Trophoblast cell (in vitro differentiated cells and primary cell): ENCODE data around the gene SPAG17.

Experiments used
- DNase-seq, 2 donors: peaks; one replicate each; pipeline ENCODE4 v3.0.0-alpha.2; 2016
- H2AFZ ChIP-seq: 2 replicates; pipeline ENCODE4 v1.6.1; 2013; ENCODE audit warnings: low read length, moderate library complexity, mild to moderate bottlenecking; ENCODE audit not compliant: insufficient read depth, poor library complexity
- H2AK5ac ChIP-seq: 2 replicates; pipeline ENCODE4 v1.6.1; 2013; ENCODE audit warnings: mild to moderate bottlenecking, low read length
- H2BK120ac ChIP-seq: 2 replicates; pipeline ENCODE4 v1.6.1; 2013; ENCODE audit warnings: low read length, mild to moderate bottlenecking, moderate library complexity; ENCODE audit not compliant: insufficient read depth, poor library complexity
- H2BK12ac ChIP-seq: 2 replicates; pipeline ENCODE4 v1.6.1; 2013; ENCODE audit warnings: mild to moderate bottlenecking, low read length, moderate library complexity
- H2BK5ac ChIP-seq: 2 replicates; pipeline ENCODE4 v1.6.1; 2013; ENCODE audit warnings: low read length, low read depth, moderate library complexity, mild to moderate bottlenecking; ENCODE audit not compliant: poor library complexity
- H3K14ac ChIP-seq: 2 replicates; pipeline ENCODE4 v1.6.1; 2013; ENCODE audit warnings: mild to moderate bottlenecking, low read length
- H3K18ac ChIP-seq: 2 replicates; pipeline ENCODE4 v1.6.1; 2013; ENCODE audit warnings: mild to moderate bottlenecking, low read length
- H3K23ac ChIP-seq: 2 replicates; pipeline ENCODE4 v1.6.1; 2013; ENCODE audit warnings: low read length
- H3K27ac ChIP-seq: 2 replicates; pipeline ENCODE4 v1.5.1; 2013; ENCODE audit warnings: low read depth, mild to moderate bottlenecking, inconsistent platforms, low read length, moderate library complexity
- H3K27me3 ChIP-seq: 2 replicates; pipeline ENCODE4 v1.6.1; 2013; ENCODE audit warnings: inconsistent platforms, mild to moderate bottlenecking, low read length, moderate library complexity; ENCODE audit not compliant: insufficient read depth
- H3K36me3 ChIP-seq, 2 experiments: 1 replicate in 1 of 2; 2 replicates in 1 of 2; pipeline ENCODE4 v1.6.1; 2013; ENCODE audit warnings: low read length in 2 of 2, mild to moderate bottlenecking in 2 of 2, moderate library complexity in 1 of 2; ENCODE audit not compliant: insufficient read depth in 2 of 2, control insufficient read depth in 1 of 2
- H3K4ac ChIP-seq: 2 replicates; pipeline ENCODE4 v1.6.1; 2013; ENCODE audit warnings: low read depth, mild to moderate bottlenecking, low read length, moderate library complexity
- H3K4me1 ChIP-seq, 2 experiments: 1 replicate in 1 of 2; 2 replicates in 1 of 2; pipeline ENCODE4 v1.6.1; 2013; ENCODE audit warnings: low read length in 2 of 2, mild to moderate bottlenecking in 2 of 2, moderate library complexity in 1 of 2; ENCODE audit not compliant: insufficient read depth in 2 of 2, control insufficient read depth in 1 of 2
- H3K4me2 ChIP-seq: 2 replicates; pipeline ENCODE4 v1.6.1; 2013; ENCODE audit warnings: inconsistent platforms, mild to moderate bottlenecking, low read length, moderate library complexity
- H3K4me3 ChIP-seq: 2 replicates; pipeline ENCODE4 v1.5.1; 2013; ENCODE audit warnings: mild to moderate bottlenecking, low read depth, low read length, inconsistent platforms
- H3K79me1 ChIP-seq: one replicate; pipeline ENCODE4 v1.6.1; 2013; ENCODE audit warnings: low read length
- H3K79me2 ChIP-seq: 2 replicates; pipeline ENCODE4 v1.6.1; 2013; ENCODE audit warnings: low read length, mild to moderate bottlenecking; ENCODE audit not compliant: control insufficient read depth, insufficient read depth, poor library complexity
- H3K9ac ChIP-seq: 2 replicates; pipeline ENCODE4 v1.6.1; 2013; ENCODE audit warnings: mild to moderate bottlenecking, low read length
- H3K9me3 ChIP-seq: 2 replicates; pipeline ENCODE4 v1.6.1; 2013; ENCODE audit warnings: low read depth, mild to moderate bottlenecking, control low read depth, inconsistent platforms, low read length; ENCODE audit not compliant: insufficient read depth
- H4K12ac ChIP-seq: 2 replicates; pipeline ENCODE4 v1.6.1; 2013; ENCODE audit warnings: low read depth, mild to moderate bottlenecking, low read length, moderate library complexity
- H4K8ac ChIP-seq: 2 replicates; pipeline ENCODE4 v1.6.1; 2013; ENCODE audit warnings: low read depth, mild to moderate bottlenecking, low read length, moderate library complexity
- H4K91ac ChIP-seq: one replicate; pipeline ENCODE4 v1.6.1; 2013; ENCODE audit warnings: low read depth, mild to moderate bottlenecking, low read length, moderate library complexity
- WGBS: extraction: QIAGEN DNeasy Blood & Tissue Kit; methylation state at CpG from one replicate; pipeline ENCODE4 v1.1.7; 2013; ENCODE audit warnings: missing lambda C conversion rate; ENCODE audit not compliant: insufficient read length, insufficient coverage; ENCODE audit errors: extremely low coverage; 5-methylcytosine and 5-hydroxymethylcytosine counted together

The SPAG17 gene

DNA sequence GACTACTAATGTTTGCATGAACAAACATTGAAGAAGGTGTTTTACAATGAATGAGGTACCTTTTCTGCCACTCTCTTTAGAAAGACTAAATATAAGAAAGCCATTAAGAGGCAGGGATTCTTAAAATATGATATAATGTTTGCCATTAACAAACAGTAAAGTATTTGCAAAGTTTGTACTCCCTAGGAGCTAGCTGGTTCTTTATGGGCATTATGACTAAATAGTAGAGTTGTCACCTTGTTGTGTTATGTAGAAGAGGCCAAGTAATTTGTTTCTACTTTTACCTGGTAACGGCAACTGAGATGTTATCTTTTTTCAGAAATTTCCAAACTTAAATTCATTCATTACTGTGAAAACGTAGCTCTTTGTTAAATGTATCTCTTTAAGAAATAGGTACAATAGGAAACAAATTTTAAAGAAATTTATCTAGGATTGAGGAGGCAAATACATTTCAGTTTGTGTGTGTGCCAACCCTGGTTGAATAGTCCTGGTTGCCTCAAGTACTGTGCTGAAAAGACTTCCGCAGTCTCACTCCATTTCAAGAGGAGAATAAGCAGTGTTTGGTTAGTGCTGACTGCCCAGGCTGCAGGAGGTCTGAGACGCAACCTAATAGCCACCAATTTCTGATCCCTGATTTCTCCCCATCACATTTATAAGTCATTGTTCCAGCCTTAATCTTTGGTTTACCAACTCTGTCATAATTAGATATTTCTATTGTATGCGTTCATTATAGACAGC is 203.4 kb downstream of the SPAG17 start:
- Histone ChIP-seq H3K4me3 (no peak overlapping the region), H3K4me2 (no peak overlapping the region), H3K79me2 (no peaks in the 10 kb centered on the region), H3K27me3 (no peaks in the 10 kb centered on the region), H2BK120ac (no peak overlapping the region), H4K8ac (no peak overlapping the region), H2AK5ac (no peak overlapping the region), H3K14ac (no peak overlapping the region), H2BK12ac (no peak overlapping the region), H3K18ac (no peak overlapping the region), H3K4me1 (no peaks in the 10 kb centered on the region), H3K4ac (no peak overlapping the region), H3K9ac (no peak overlapping the region), H4K12ac (no peak overlapping the region), H4K91ac (no peak overlapping the region), H3K23ac (no peak overlapping the region), H3K79me1 (no peaks in the 10 kb centered on the region), H3K27ac (no peak overlapping the region), H2AFZ (no peak overlapping the region), H2BK5ac (no peak overlapping the region), H3K9me3 (no peaks in the 10 kb centered on the region), H3K36me3 (no peaks in the 10 kb centered on the region)
- no peak for DNase-seq
- whole genome bisulfite sequencing = no CpG with 5 or more reads among the region's 5 CpGs

DNA sequence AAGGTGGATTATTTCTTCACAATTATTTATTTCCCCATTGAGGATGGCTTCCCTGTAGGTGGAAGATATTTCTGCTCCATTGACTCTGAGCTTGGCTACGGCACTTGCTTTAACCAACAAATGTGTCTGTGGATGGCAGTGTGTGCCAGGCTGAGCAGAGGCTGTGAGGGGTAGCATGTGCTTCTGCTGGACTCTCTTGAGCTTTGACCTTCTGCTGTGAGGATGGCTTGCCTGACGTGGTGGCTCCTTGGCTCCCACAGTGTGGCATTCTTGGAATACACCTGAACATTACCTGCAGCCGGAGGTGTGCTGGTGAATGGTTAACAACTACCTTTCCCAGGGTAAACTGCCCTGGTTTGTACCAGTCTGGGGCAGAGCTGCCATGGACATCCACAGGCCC is 208.6 kb downstream of the SPAG17 start:
- Histone ChIP-seq H3K27me3 (no peaks in the 10 kb centered on the region), H3K36me3 (no peaks in the 10 kb centered on the region), H3K23ac (no peak overlapping the region), H4K12ac (no peak overlapping the region), H3K4me2 (no peak overlapping the region), H3K9me3 (no peaks in the 10 kb centered on the region), H4K8ac (no peak overlapping the region), H4K91ac (no peak overlapping the region), H3K79me2 (no peaks in the 10 kb centered on the region), H3K79me1 (no peaks in the 10 kb centered on the region), H2AFZ (no peak overlapping the region), H3K4me1 (no peaks in the 10 kb centered on the region), H2BK12ac (no peak overlapping the region), H3K14ac (no peak overlapping the region), H3K27ac (no peak overlapping the region), H2BK5ac (no peak overlapping the region), H3K9ac (no peak overlapping the region), H3K18ac (no peak overlapping the region), H3K4ac (no peak overlapping the region), H2AK5ac (no peak overlapping the region), H2BK120ac (no peak overlapping the region), H3K4me3 (no peak overlapping the region)
- DNase-seq = no peak
- no CpG with 5 or more reads among the region's 3 CpGs for WGBS

DNA sequence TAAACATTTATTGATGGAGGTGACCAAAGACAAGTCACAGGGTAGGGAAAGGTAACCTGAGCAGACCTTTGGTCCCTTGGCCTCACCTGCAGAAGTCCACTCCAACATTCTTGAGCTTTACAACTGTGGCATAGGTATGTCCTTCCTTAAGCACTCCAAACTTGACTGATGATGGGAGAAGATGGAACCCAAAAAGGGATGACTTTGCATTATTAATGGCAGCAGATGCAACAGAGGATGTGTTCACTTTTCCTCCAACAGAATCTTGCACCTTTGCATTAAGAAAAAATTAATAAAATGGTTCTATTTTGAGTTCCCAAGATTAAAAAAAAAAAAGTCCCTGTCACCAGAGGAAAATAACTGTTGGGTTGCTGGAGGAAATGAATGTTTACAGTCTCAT is 213.3 kb downstream of the SPAG17 start:
- Histone ChIP-seq H2BK12ac (no peak overlapping the region), H3K4ac (no peak overlapping the region), H3K23ac (no peak overlapping the region), H2AK5ac (no peak overlapping the region), H2AFZ (no peak overlapping the region), H3K79me2 (no peaks in the 10 kb centered on the region), H3K36me3 (no peaks in the 10 kb centered on the region), H3K4me1 (no peaks in the 10 kb centered on the region), H4K12ac (no peak overlapping the region), H4K8ac (no peak overlapping the region), H3K9ac (no peak overlapping the region), H3K4me3 (no peak overlapping the region), H2BK120ac (no peak overlapping the region), H3K14ac (no peak overlapping the region), H2BK5ac (no peak overlapping the region), H3K27me3 (no peaks in the 10 kb centered on the region), H3K9me3 (no peaks in the 10 kb centered on the region), H3K4me2 (no peak overlapping the region), H3K27ac (no peak overlapping the region), H3K79me1 (no peaks in the 10 kb centered on the region), H4K91ac (no peak overlapping the region), H3K18ac (no peak overlapping the region)
- no peak for DNase-seq

DNA sequence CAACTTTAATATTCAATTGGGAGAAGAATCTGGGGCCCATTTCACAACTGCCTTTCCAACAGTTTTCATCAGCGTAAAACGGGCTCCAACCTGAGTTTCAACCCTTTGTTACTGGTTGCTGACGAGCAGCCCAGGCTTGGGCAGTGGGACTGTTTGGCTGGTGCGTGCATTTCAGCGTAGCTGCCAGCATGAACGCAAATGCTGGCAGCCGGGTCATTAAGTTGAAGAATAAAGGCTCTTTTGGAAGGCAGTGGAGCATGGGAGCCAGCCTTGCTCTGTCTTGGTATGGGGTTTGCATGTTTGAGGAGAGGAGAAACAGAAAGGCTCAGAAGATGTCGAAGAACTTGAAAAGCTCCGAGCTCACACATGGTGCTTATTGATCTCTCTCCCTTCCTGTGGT is 214.8 kb downstream of the SPAG17 start:
- WGBS = no CpG with 5 or more reads among the region's 9 CpGs
- Histone ChIP-seq H3K4me3 (no peak overlapping the region), H3K14ac (no peak overlapping the region)

More for the DNA sequence above, 214.8 kb downstream of the SPAG17 start:
- Histone ChIP-seq H2AFZ (no peak overlapping the region), H3K9me3 (no peaks in the 10 kb centered on the region), H3K36me3 (no peaks in the 10 kb centered on the region), H3K27ac (no peak overlapping the region), H4K91ac (no peak overlapping the region), H3K4ac (no peak overlapping the region), H3K27me3 (no peaks in the 10 kb centered on the region), H3K18ac (no peak overlapping the region), H3K4me2 (no peak overlapping the region), H2BK120ac (no peak overlapping the region), H3K9ac (no peak overlapping the region), H4K12ac (no peak overlapping the region), H3K79me1 (no peaks in the 10 kb centered on the region), H2BK12ac (no peak overlapping the region), H3K79me2 (no peaks in the 10 kb centered on the region), H3K4me1 (no peaks in the 10 kb centered on the region), H3K23ac (no peak overlapping the region), H2BK5ac (no peak overlapping the region), H4K8ac (no peak overlapping the region), H2AK5ac (no peak overlapping the region)
- DNase-seq = peak; percentile 1 to 36
